HL-60 (cell line): ENCODE data around the gene HPD.

Experiments
- GABPA ChIP-seq: IDR thresholded peaks from 2 replicates; pipeline ENCODE4 v1.6.1; 2012; ENCODE audit warnings: low read depth
- POLR2AphosphoS5 ChIP-seq: IDR thresholded peaks from 2 replicates; pipeline ENCODE4 v1.6.1; 2012; ENCODE audit warnings: low read depth
- SPI1 ChIP-seq: IDR thresholded peaks from 2 replicates; pipeline ENCODE4 v1.6.1; 2012; ENCODE audit warnings: low read depth, mild to moderate bottlenecking, borderline replicate concordance
- TF ChIP-seq, protein P1 (sequence below): IDR thresholded peaks from one replicate; pipeline ENCODE4 v1.5.1; 2011; ENCODE audit warnings: low read length, control low read depth, inconsistent platforms; ENCODE audit not compliant: insufficient read depth
- TF ChIP-seq, protein P2 (sequence below): IDR thresholded peaks from 2 replicates; pipeline ENCODE4 v1.6.1; 2012; ENCODE audit warnings: low read depth; ENCODE audit not compliant: insufficient replicate concordance

DNA sequence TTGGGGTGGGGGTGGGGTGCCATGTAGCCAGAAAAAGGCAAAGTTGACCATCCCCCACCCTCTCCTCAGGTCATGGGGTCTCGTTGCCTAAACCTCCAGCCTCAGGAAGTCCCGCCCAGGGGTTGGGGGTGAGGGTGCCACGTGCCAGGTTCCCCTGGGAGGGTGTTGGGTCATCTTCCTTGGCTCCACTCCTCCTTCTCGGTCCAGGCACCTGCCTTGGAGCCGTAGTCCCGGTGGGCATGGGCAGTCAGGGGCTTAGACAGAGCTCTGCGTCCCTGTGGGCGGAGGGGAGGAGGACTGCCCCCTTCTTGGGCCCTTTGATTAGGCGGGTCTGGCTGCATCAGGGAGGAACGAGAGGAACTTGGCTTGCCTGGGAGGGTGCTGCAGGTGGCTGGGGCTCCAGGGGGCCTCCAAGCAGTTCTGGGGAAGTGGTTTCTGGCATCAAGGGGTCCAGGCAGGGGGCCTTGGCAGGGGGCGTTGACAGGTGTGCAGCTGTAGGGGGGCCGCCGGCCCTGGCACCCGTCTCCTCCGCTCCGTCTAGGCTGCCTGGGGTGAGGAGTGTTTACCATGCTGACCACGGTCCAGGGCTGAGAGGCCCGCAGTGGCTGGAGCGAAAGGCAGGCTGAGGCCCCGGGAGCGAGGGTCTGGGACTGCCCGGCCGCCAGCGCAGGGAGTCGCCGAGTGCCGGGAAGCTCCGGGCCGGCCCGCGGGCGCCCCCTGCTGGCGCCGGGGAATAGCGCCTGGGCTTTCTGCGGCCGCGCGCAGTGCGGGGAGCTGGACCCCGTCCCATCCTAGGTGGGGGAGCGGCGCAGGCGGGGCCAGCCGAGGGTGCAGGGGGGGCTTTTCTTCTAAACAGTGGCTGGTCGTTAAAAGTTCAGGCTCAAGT lies 47.0 kb downstream of the HPD start:
- TF ChIP-seq POLR2AphosphoS5 (no peak; the same call in 1 of the 2 replicates), GABPA (no peak), SPI1 (peak; percentile 67; the same call in 1 of the 2 replicates)
- TF ChIP-seq, protein P1, sequence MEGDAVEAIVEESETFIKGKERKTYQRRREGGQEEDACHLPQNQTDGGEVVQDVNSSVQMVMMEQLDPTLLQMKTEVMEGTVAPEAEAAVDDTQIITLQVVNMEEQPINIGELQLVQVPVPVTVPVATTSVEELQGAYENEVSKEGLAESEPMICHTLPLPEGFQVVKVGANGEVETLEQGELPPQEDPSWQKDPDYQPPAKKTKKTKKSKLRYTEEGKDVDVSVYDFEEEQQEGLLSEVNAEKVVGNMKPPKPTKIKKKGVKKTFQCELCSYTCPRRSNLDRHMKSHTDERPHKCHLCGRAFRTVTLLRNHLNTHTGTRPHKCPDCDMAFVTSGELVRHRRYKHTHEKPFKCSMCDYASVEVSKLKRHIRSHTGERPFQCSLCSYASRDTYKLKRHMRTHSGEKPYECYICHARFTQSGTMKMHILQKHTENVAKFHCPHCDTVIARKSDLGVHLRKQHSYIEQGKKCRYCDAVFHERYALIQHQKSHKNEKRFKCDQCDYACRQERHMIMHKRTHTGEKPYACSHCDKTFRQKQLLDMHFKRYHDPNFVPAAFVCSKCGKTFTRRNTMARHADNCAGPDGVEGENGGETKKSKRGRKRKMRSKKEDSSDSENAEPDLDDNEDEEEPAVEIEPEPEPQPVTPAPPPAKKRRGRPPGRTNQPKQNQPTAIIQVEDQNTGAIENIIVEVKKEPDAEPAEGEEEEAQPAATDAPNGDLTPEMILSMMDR, result peak; percentile 49
- TF ChIP-seq, protein P2, sequence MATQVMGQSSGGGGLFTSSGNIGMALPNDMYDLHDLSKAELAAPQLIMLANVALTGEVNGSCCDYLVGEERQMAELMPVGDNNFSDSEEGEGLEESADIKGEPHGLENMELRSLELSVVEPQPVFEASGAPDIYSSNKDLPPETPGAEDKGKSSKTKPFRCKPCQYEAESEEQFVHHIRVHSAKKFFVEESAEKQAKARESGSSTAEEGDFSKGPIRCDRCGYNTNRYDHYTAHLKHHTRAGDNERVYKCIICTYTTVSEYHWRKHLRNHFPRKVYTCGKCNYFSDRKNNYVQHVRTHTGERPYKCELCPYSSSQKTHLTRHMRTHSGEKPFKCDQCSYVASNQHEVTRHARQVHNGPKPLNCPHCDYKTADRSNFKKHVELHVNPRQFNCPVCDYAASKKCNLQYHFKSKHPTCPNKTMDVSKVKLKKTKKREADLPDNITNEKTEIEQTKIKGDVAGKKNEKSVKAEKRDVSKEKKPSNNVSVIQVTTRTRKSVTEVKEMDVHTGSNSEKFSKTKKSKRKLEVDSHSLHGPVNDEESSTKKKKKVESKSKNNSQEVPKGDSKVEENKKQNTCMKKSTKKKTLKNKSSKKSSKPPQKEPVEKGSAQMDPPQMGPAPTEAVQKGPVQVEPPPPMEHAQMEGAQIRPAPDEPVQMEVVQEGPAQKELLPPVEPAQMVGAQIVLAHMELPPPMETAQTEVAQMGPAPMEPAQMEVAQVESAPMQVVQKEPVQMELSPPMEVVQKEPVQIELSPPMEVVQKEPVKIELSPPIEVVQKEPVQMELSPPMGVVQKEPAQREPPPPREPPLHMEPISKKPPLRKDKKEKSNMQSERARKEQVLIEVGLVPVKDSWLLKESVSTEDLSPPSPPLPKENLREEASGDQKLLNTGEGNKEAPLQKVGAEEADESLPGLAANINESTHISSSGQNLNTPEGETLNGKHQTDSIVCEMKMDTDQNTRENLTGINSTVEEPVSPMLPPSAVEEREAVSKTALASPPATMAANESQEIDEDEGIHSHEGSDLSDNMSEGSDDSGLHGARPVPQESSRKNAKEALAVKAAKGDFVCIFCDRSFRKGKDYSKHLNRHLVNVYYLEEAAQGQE, result no peak
